Aorta (tissue), 5 donors: ENCODE measurements around the gene ULK2. TPM values are rescaled to one million over a fixed set of nuclear protein-coding genes. Genes with fewer than 3 reads are reported as not detected.

ENCODE experiments used
- ATAC-seq: fragments of 200-7000 bp; cut with Tn5 transposase; one replicate; pipeline ENCODE4 v1.9.1; 2022; ENCODE audit warnings: moderate library complexity; ENCODE audit not compliant: low FRiP score
- DNase-seq, 2 donors: peaks; one replicate each; pipeline ENCODE4 v3.0.0-alpha.2; 2020
- H3K27ac ChIP-seq, 2 donors: one replicate each; pipeline ENCODE4 v1.5.1; 2013; ENCODE audit warnings: low read length in 2 of 2, mild to moderate bottlenecking in 2 of 2, moderate library complexity in 2 of 2, control low read depth in 1 of 2, inconsistent platforms in 1 of 2, low read depth in 1 of 2
- H3K27me3 ChIP-seq, 2 donors: one replicate each; pipeline ENCODE4 v1.6.1; 2013; ENCODE audit warnings: control low read depth in 1 of 2, low read length in 1 of 2, mild to moderate bottlenecking in 1 of 2, moderate library complexity in 1 of 2; ENCODE audit not compliant: insufficient read depth in 2 of 2, control insufficient read depth in 1 of 2
- H3K36me3 ChIP-seq, 2 donors: one replicate each; pipeline ENCODE4 v1.6.1; 2013; ENCODE audit warnings: control low read depth in 1 of 2, low read length in 1 of 2, mild to moderate bottlenecking in 1 of 2; ENCODE audit not compliant: insufficient read depth in 2 of 2, control insufficient read depth in 1 of 2
- H3K4me1 ChIP-seq, 2 donors: one replicate each; pipeline ENCODE4 v1.6.1; 2013; ENCODE audit warnings: low read length in 2 of 2, control low read depth in 1 of 2, mild to moderate bottlenecking in 1 of 2, moderate library complexity in 1 of 2; ENCODE audit not compliant: insufficient read depth in 2 of 2, control insufficient read depth in 1 of 2
- H3K4me3 ChIP-seq, 2 donors: one replicate each; pipeline ENCODE4 v1.5.1; 2013; ENCODE audit warnings: low read length in 2 of 2, control low read depth in 1 of 2, mild to moderate bottlenecking in 1 of 2
- H3K9me3 ChIP-seq: one replicate; pipeline ENCODE4 v1.6.1; 2013; ENCODE audit warnings: mild to moderate bottlenecking, low read length; ENCODE audit not compliant: control insufficient read depth
- WGBS, 2 donors: extraction: QIAGEN DNeasy Blood & Tissue Kit; methylation state at CpG; one replicate each; pipeline ENCODE4 v1.1.7; 2013; 5-methylcytosine and 5-hydroxymethylcytosine counted together
- intact Hi-C, 2 donors: fragments of 100-400 bp; cut with DNase I; formaldehyde crosslinking; loops; one replicate each; pipeline versions ENCODE4 v1.14.2 to v1.15.0; 2022
- polyA plus RNA-seq, 2 donors: library from polyadenylated mRNA; stranded (reverse); fragments of 200-250 nt; gene quantifications; one replicate each; pipeline ENCODE4 v1.2.3, GENCODE V29; 2013
- total RNA-seq, 2 donors: library from RNA; stranded (reverse); fragmentation: NEBNext Ultra II Directional; extraction: Animal tissue kit (Norgen Biotek cat#: 25700); gene quantifications; one replicate each; pipeline ENCODE4 v1.2.1, GENCODE V29; 2021
- donor health status: healthy with polysubstance abuse.
- donor health status: Bipolar disorder and iron deficiency.
- donor health status: DM: no; HTN: no; CAD: no.
- donor health status: DM: no; HTN: no; CAD: no.
- donor health status: DM: yes; HTN: yes; CAD: no.

ULK2 gene
- total and polyA plus RNA-seq, 4 donors, result 5.6 to 28.9 (median 16.8) TPM

DNA sequence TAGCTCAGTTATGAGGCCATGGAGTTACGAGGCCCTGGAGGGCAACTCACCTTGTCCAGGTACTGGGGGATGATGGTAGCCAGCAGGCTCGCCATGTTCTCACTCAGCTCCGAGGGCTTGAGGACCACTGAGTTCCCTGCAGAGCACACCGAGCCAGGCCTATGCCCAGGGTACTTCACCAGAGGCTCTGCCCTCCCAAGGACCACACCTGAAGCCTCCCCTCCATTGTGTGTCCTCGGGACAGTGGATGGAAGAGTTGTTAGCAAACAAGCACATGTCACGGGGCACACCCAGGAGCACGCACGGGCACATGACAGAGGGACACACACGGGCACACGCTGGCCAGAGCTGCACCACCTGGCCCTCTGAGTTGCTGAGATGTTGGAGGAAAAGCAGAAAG is 125.2 kb downstream of the ULK2 start:
- no peak for DNase-seq
- 94 to 95% methylated on average over 10 of the region's 10 CpGs for WGBS, 2 donors
- Histone ChIP-seq H3K36me3 (no peaks in the 10 kb centered on the region), H3K4me1 (no peaks in the 10 kb centered on the region), H3K9me3 (no peaks in the 10 kb centered on the region), H3K27me3 (no peaks in the 10 kb centered on the region), H3K27ac (no peak overlapping the region), H3K4me3 (no peak overlapping the region)
- intact Hi-C loops, result no loop called here
- ATAC-seq, result no peak

DNA sequence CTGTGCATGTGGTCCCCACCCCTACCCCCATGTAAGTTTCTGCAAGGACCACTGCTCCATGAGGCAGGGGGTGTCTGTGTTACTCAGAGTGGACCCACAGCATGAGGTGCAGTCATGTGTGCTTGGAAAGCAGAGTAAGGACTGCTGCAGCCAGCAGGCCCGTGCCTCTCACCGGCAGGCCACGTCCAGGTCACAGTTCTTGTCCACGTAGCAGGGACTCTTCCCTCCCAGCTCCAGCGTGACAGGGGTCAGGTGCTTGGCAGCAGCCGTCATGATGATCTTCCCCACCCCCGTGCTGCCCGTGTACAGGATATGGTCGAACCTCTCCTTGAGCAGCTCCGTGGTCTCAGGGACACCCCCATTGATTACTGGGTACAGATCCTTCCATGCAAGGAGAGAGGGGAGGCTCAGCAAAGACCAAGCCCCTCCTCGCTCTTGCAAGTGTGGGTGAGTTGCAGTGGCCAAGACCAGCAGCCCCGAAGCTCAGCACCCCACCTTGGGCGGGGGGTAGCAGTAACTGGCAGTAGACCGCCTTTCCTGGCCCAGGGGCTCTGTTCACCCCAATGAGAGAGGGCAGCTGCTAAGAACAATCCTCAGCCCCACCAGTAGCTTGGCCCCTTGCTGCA is 125.8 kb downstream of the ULK2 start:
- no peak overlapping the region for H3K27ac ChIP-seq
- no peaks in the 10 kb centered on the region for H3K9me3 ChIP-seq
- H3K36me3 ChIP-seq, result no peaks in the 10 kb centered on the region
- DNase-seq (no peak), ATAC-seq (no peak)
- H3K4me3 ChIP-seq, result no peak overlapping the region
- 90 to 92% methylated on average over 14 of the region's 14 CpGs for WGBS, 2 donors
- intact Hi-C loops, result no loop called here
- no peaks in the 10 kb centered on the region for H3K4me1 ChIP-seq
- no peaks in the 10 kb centered on the region for H3K27me3 ChIP-seq

DNA sequence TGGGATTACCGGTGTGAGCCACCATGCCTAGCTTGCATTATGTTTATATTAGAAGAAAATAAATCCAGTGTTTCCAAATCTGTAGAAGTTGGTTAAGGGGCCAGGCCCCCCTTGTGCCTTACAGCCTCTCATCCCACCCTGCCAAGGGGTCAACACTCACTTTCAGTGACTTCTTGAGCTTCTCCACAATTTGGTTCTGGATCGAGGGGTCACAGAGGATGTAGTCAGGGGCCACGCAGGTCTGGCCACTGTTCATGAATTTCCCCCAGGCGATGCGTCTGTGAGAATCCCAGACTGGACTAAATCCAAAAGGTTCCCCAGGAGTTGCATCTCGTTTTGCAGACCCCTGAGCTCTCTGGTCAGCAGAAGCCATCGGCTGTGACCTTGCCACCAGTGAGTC is 126.8 kb downstream of the ULK2 start:
- Histone ChIP-seq H3K36me3 (no peaks in the 10 kb centered on the region), H3K27ac (no peak overlapping the region), H3K4me1 (no peaks in the 10 kb centered on the region), H3K4me3 (no peak overlapping the region), H3K27me3 (no peaks in the 10 kb centered on the region), H3K9me3 (no peaks in the 10 kb centered on the region)
- intact Hi-C loops, result no loop called here
- DNase-seq, result no peak
- ATAC-seq, result no peak
- WGBS, 2 donors, result 93 to 94% methylated on average over 7 of the region's 7 CpGs

DNA sequence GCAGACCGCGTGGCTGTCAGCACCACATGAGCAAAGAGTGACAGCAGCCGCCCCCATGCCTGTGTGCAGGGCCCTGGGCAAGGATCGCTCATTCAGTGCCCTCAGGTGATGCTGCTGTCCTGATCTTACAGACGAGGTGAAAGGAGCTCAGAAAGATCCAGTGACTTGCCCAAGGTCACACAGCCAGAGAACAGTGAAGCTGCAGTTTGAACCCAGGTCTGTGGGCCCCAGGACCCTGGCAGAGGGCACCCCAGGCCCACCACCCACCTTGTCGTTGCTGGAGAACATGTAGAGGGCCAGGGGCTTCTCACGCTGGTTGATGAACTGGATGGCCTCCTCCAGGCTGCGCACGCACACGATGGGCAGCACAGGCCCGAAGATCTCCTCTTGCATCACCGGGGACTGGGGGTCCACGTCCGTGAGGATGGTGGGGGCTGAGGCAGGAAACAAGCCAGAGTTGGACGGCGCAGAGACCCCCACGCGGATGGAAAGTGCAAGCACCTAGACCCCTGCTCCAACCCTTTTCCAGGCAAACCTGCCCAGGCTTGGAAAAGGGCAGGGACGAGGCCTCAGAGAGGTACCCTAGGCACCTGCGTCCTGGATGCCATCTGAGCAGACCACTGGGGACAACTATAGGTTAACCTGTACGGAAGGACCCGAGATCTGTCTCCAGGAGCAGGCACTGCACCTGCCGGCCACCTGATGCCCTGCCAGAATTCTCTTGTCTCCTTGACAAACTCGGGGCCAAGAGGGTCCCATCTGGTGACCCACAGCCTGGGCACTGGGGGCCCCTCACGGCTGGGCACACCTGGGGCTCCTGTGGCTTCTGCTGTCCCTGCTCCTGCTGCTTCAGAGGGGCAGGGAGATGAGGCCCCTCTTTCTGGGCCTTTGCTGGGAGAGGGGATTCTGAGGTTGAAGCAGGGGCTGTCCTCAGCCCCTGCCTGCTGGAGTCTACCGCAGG is 128.2 kb downstream of the ULK2 start:
- DNase-seq (no peak), ATAC-seq (no peak)
- WGBS, 2 donors, result 93 to 94% methylated on average over 26 of the region's 26 CpGs
- no peak overlapping the region for H3K27ac ChIP-seq
- H3K9me3 ChIP-seq, result no peaks in the 10 kb centered on the region
- intact Hi-C loops, result no loop called here
- no peak overlapping the region for H3K4me3 ChIP-seq
- H3K27me3 ChIP-seq, result no peaks in the 10 kb centered on the region
- H3K4me1 ChIP-seq, result no peaks in the 10 kb centered on the region
- H3K36me3 ChIP-seq, result no peaks in the 10 kb centered on the region

DNA sequence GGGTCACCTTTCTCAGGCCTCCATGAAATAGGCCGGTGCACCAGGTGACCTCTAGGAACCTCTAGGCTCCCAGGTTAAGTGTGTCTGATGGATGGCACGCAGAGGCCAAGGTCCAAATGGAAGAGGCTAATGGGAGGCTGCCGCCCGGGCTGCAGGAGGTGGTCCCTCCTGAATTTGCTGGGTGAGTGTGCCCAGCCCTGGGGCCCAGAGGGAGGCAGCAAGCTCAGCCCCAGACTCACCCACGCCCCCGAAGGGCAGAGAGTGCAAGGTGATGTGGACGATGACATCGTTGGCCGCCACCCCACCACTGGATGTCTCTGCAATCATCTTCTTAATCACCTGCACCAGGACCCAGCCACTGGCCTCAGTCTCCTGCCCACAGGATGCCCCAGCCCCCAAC is 129.0 kb downstream of the ULK2 start:
- WGBS, 2 donors, result 97 to 98% methylated on average over 9 of the region's 9 CpGs
- Histone ChIP-seq H3K4me3 (no peak overlapping the region), H3K9me3 (no peaks in the 10 kb centered on the region), H3K27ac (no peak overlapping the region), H3K27me3 (no peaks in the 10 kb centered on the region), H3K4me1 (no peaks in the 10 kb centered on the region), H3K36me3 (no peaks in the 10 kb centered on the region)
- intact Hi-C loops, result no loop called here
- DNase-seq (no peak), ATAC-seq (no peak)

DNA sequence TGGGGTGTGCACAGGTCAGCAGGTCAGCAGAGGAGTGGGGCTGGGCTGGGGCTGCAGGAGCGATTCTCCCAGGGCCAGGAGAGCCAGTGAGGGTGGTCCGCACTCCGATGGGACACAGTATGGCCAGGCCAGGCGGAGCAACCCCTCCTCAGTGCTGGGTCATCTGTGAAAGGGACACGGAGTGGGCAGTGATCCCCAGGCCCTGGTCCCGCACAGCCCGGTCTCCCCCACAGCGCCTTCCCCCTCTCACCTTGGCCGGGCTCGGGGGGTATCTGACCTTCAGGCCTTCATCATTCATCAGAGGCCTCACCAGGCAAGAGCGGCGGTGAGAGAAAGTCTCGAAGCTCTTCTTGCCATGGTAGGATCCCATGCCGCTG is 129.7 kb downstream of the ULK2 start:
- DNase-seq (no peak), ATAC-seq (peak; percentile 23)
- H3K27me3 ChIP-seq, result no peaks in the 10 kb centered on the region
- no peaks in the 10 kb centered on the region for H3K4me1 ChIP-seq
- no peaks in the 10 kb centered on the region for H3K9me3 ChIP-seq
- no peaks in the 10 kb centered on the region for H3K36me3 ChIP-seq
- intact Hi-C loops, result no loop called here
- H3K27ac ChIP-seq, result no peak overlapping the region
- WGBS, 2 donors, result 97 to 99% methylated on average over 14 of the region's 14 CpGs
- no peak overlapping the region for H3K4me3 ChIP-seq

DNA sequence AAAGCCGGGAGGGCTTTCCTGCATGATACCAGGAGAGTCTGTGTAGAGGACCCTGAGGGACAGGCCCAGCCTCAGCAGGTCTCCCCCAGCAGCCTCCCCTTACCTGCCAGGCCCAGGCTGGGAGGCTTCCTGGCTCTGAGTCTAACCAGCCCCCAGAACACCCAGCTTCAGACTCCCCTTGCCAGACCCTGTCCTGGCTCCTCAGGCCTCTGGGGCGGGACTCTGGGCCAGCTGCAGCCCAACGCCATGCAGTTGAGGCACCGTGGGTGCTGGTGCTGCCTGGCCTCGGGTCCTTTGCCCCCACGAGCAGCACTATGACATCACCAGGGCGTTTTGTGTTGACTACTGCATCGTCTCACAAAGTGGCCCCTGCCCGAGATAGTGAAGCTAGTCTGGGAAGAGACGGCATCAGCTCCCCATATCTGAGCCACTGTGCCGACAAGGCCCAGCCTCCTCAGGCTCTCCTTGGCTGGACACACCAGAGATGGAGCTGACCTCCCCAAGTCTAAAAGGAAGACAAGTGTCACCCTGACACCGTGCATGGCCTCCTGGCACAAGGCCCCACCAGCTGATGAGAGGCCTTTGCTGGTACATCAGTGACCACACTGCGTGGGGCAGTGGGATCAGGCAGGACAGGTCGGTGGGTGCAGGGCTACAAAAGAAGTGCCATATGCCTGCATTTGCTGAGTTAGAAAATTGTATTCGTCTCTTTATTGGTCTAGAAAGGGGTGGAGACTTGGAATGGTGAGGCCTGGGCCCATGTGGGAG is 130.2 kb downstream of the ULK2 start:
- no peak overlapping the region for H3K27ac ChIP-seq
- H3K4me1 ChIP-seq, result no peaks in the 10 kb centered on the region
- H3K4me3 ChIP-seq, result no peak overlapping the region
- H3K9me3 ChIP-seq, result no peaks in the 10 kb centered on the region
- DNase-seq (no peak), ATAC-seq (peak; percentile 3)
- H3K36me3 ChIP-seq, result no peaks in the 10 kb centered on the region
- intact Hi-C loops, result no loop called here
- WGBS, 2 donors, result 88 to 90% methylated on average over 15 of the region's 15 CpGs
- H3K27me3 ChIP-seq, result no peaks in the 10 kb centered on the region

DNA sequence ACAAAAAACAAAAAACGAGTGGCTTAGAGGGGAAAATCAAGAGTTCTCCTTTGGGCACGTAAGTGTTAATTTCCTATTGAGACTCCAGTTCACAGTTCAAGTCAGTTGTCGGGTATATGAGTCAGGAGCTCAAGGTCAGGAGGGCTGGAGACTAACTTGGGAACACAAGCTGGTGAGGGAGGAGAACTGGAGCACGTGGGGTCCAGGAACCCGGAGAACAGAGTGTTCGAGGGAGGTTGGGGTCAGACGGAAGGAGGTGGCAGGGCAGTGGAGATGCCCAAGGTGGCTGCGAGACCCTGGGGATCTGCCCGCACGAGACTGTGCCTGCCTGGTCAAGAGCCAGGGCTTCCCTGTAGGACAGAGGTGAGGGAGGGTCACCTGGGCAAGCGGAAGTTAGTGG is 131.7 kb downstream of the ULK2 start:
- H3K9me3 ChIP-seq, result no peaks in the 10 kb centered on the region
- no peak for DNase-seq
- ATAC-seq, result no peak
- H3K4me3 ChIP-seq, result no peak overlapping the region
- H3K27ac ChIP-seq, result no peak overlapping the region
- no peaks in the 10 kb centered on the region for H3K27me3 ChIP-seq
- intact Hi-C loops, result no loop called here
- no peaks in the 10 kb centered on the region for H3K4me1 ChIP-seq
- H3K36me3 ChIP-seq, result no peaks in the 10 kb centered on the region
- 77 to 78% methylated on average over 11 of the region's 11 CpGs for WGBS, 2 donors
